UCSD-AML1 (cell line): ENCODE measurements around the gene EMP1.

ENCODE experiments used
- DNase-seq: peaks from one replicate; lab custom pipeline; 2025; ENCODE audit not compliant: unreplicated experiment; lab: John Stamatoyannopoulos, UW

Gene EMP1

DNA sequence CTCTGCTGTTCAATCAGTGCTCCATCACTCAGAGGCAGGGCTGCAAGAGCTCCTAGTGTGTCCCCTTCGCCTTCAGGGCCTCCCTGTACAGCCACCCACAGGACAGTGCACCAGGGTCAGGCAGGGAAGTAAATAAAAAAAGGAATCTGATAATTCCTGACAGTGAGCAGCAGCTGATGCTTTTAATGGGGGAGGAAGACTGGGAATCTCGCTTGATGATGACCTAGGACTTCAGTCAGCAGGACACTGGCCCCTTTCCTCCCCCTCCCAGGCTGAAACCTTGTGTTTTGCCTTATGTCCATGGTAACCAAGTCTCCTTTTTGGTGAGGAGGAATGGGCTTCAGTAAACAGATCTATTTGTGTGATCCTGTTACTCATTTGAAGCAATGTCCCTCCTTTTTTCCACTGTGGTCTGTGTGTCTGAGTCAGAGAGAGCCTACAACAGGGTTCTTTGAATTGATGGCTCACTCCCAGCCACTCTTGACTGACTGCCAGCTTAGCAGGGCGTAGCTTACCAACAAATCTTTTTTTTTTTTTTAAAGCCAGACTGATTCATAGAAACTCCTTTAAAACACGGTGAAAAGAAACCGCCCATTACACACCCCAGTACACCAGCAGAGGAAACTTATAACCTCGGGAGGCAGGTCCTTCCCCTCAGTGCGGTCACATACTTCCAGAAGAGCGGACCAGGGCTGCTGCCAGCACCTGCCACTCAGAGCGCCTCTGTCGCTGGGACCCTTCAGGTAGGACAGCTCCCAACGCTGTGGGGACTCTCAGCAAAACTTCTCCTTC is at the start of gene EMP1:
TSS of gene EMP1 (plus strand) at position 597 of the 792 bp plus-strand sequence. CDS start 14,785 bp downstream, outside the sequence.
- DNase-seq = peak; percentile 59

DNA sequence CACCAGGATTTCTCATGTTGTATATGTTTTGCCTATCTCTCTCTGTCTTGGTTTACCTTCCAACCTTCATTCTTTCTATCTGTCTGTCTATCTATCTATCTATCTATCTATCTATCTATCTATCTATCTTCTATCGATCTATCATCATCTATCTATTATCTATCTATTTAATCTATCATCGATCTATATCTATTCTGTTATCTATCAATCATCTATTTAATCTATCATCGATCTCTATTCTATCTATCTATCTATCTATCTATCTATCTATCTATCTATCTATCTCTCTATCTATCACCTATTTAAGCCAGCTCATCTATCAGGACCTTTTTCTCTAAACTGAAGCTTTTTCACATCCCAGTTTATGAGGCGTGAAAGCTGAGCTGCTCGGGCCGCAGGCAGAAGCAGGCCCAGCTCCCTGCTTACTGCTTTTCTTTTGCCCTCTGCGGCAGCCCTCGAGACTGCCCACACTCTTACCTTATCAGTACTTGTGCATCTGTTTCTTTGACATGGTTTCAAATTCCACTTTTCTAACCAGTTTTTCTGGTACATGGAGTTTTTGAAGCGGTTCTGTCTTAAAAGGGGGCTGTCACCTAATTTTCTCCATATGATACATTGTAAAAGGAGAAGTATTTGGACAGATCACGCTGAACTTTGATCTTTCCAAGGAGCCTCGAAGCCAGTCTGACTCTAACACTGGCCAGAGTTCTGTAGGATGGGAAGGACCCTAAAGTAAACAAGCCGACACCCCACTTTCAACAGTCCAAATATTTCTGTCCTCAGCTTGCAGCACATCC is 48.6 kb upstream of the EMP1 start:
- no peak for DNase-seq

GRCh38 chr12:13148485-13148847 is 48.1 kb upstream of the EMP1 start:
- no peak for DNase-seq

- DNase-seq = no peak
Measured at GRCh38 chr12:13149411-13149810, 47.1 kb upstream of the EMP1 start.

DNA sequence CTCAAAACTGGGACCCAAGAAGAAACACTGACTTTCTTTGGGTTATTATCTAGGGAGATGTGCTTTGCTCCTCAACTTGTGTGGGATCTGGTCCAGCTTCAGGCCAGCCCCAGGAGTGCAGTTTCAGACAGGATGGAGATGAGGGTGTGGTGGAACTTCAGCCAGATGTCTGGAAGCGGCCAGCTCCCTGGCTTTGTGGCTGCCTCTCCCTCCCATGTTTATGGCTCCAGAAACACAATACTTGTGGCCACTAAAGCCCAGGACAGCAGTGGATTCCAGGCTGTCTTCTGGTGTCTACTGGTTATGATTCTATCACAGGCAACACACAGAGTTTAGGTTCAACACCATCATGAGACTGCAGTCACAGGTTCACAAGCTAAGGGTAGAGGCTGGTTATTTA is 44.2 kb upstream of the EMP1 start:
- DNase-seq = no peak

DNA sequence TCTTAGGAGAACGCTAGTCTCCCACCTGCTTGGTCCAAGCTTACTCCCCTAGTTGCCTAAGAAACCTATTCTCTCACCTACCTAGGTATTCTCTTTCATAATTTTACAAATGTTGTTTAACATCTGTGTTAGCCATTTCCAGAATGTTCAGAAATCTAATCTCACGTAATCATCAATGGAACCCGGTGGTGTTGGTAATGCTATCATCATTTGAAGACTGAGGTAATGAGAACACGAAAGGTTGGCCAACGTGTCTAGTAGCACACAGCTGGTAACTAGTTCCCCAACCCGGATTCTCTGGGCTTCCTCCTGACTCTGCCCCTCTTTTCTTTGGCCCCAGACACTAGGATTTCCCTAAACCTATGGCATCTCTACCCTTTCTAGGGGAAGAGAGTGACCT is 43.8 kb upstream of the EMP1 start:
- no peak for DNase-seq

DNA sequence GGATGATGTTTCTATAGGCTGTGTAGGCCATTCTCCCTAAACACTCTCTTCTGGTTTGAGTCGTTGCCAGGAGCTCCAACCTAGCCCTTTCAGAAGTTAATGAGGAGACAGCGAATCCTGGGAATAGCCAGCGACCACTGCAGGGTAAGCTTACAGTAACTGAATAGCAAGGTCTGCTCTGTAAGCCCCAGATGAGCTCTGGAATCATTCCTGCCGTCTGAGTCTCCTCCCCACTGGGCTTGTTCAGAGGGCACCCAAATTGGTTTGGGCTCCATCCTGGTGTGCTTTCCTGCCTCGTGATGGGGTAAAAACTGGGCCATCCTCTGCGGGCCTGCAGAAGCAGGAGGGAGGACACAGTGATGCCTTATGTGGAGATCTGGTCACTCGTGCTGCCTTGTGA is 43.3 kb upstream of the EMP1 start:
- no peak for DNase-seq

- no peak for DNase-seq
Measured at GRCh38 chr12:13154027-13154538, 42.4 kb upstream of the EMP1 start.

- DNase-seq = no peak
Measured at GRCh38 chr12:13154831-13155230, 41.7 kb upstream of the EMP1 start.

- no peak for DNase-seq
Measured at GRCh38 chr12:13156277-13156676, 40.2 kb upstream of the EMP1 start.

- no peak for DNase-seq
Measured at GRCh38 chr12:13161172-13161571, 35.4 kb upstream of the EMP1 start.

DNA sequence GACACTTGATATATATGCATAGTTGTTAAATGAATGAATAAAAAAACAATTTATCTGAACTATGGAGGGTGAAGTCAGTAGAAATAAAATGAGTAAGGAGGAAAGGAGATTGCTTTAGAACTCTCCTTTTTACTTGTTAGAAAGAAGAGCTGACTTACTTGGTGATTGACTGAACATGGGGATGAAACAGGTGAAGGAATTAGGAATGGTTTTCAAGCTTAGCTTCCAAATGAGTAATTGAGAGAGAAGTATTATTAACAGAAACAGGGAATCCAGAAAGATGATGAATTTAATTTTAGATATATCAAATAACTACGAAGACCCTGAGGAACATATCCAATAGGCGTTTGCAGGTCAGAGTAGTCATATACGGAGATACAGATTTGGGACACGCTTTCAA is 33.6 kb upstream of the EMP1 start:
- no peak for DNase-seq

GRCh38 chr12:13163868-13164635 is 32.5 kb upstream of the EMP1 start:
- DNase-seq = no peak

DNA sequence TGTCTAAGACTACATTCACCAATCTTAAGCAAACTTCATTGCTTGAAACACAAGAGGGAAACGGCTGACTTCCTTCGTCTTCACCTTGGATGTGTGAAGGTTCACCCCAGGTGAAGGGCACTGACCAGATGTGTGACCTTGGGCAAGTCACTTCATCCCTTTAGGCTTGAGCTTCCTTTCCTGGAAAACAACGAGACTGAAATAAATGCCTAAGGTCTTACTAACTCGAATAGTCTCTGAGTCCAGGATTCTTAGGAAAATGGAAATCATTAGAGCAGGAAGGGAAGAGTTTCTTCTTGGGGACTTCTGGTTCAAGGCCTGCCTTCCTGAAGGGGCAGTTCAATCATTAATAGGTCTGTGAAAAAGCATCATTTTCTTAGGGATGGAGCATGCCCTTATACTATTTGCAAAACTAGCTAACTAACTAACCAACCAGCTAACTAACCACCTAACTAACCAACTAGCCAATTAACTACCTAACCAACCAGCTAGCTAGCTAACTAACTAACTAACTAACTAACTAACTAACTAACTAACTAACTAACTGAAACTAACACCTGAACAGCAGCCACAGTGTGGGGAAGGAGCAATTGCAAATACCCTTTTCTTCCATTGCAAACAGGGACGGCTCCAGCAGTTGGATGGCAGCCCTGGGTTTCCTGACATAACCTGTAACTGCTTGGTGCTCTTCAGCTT is 31.5 kb upstream of the EMP1 start:
- no peak for DNase-seq

- peak; percentile 47 for DNase-seq
Measured at GRCh38 chr12:13165617-13166041, 30.9 kb upstream of the EMP1 start.

DNA sequence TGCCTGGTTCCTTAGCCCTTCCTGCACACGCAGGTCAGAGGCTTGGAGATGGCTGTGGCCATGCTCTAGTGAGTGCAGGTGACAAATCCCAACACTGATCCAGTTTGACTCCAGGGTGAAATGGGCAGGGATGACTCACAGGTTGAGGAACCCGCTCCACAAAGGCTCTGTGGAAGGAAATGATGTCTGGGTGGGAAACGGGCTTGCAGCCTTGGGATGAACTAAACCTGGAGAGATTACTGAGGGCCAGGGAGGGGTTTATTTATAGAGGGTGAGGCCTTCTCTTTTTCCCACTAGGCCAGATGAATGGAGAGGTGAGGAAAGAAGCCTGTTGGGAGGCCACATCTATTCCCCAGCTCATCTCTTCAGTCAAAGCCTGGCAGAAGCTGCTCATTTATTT is 29.3 kb upstream of the EMP1 start:
- DNase-seq = no peak

DNA sequence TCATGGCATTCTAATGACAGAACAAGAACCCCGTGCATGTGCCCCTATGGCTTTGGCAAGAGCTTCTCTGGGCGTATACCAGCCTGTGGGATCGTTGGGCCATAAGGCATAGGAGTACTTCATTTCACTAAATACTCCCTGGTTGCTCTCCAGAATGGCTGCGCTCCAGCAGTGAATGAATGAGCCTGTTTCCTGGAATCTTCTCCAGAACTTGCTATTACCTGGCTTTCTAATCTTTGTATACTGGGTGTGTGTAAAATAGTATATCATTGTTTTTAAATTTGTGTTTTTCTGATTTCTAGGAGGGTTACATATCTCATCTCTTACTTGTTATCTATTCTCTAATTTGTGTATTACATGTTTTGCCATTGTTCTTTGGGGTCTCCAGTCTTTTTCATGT is 28.6 kb upstream of the EMP1 start:
- no peak for DNase-seq

- no peak for DNase-seq
Measured at GRCh38 chr12:13169272-13169671, 27.3 kb upstream of the EMP1 start.

GRCh38 chr12:13170892-13171490 is 25.5 kb upstream of the EMP1 start:
- no peak for DNase-seq
